Panc1 (cell line): Measurements from ENCODE around the gene CDK5R1. TPM values are rescaled to one million over a fixed set of nuclear protein-coding genes. Genes with fewer than 3 reads are reported as not detected.

Experiments
- ATAC-seq: fragments of 200-7000 bp; cut with Tn5 transposase; 2 replicates; pipeline ENCODE4 v1.9.1; 2020; ENCODE audit warnings: mild to moderate bottlenecking, moderate library complexity
- BruUV-seq: library from RNA; stranded (reverse); fragments of 400-500 nt; replicated peaks from 2 replicates; lab custom pipeline; 2021; lab: Mats Ljungman, UMichigan
- CTCF ChIA-PET: fragments of 300-600 bp; sonication (Branson Sonifier 250); formaldehyde crosslinking; loops from one replicate; lab custom pipeline; 2022; ENCODE audit warnings: antibody characterized with exemption; lab: Charles Lee
- POLR2A ChIA-PET: fragments of 300-600 bp; sonication (Branson Sonifier 250); formaldehyde crosslinking; loops from one replicate; lab custom pipeline; 2022; ENCODE audit warnings: antibody characterized with exemption; lab: Charles Lee
- DNase-seq: peaks from one replicate; pipeline ENCODE4 v3.0.0-alpha.2; 2010; ENCODE audit warnings: low read depth, low spot score
- H3K27ac ChIP-seq: 2 replicates; pipeline ENCODE4 v1.5.1; 2011; ENCODE audit warnings: mild to moderate bottlenecking, low read length, inconsistent platforms
- H3K27me3 ChIP-seq: fragments of 200-500 bp; sonication (Bioruptor generic); 2 replicates; pipeline ENCODE4 v1.6.0; 2014; ENCODE audit warnings: low read length, inconsistent platforms; ENCODE audit not compliant: control insufficient read depth, insufficient read depth
- H3K36me3 ChIP-seq: fragments of 200-500 bp; sonication (Bioruptor generic); 2 replicates; pipeline ENCODE4 v1.5.1; 2014; ENCODE audit warnings: inconsistent platforms, mild to moderate bottlenecking, low read length, moderate library complexity; ENCODE audit not compliant: control insufficient read depth, insufficient read depth
- H3K4me1 ChIP-seq: 2 replicates; pipeline ENCODE4 v1.5.1; 2011; ENCODE audit warnings: inconsistent platforms, mild to moderate bottlenecking, low read length, moderate library complexity; ENCODE audit not compliant: control insufficient read depth, insufficient read depth
- H3K4me3 ChIP-seq, 2 experiments: 2 replicates each; pipeline ENCODE4 v1.5.1; 2011 to 2012; ENCODE audit warnings: low read depth in 2 of 2, low read length in 2 of 2, mild to moderate bottlenecking in 2 of 2, inconsistent platforms in 1 of 2, moderate library complexity in 1 of 2
- H3K9me3 ChIP-seq: fragments of 200-500 bp; sonication (Bioruptor generic); 2 replicates; pipeline ENCODE4 v1.5.1; 2014; ENCODE audit warnings: low read depth, mild to moderate bottlenecking, inconsistent platforms, low read length, moderate library complexity; ENCODE audit not compliant: control insufficient read depth, insufficient read depth
- POLR2AphosphoS5 ChIP-seq: IDR thresholded peaks from 2 replicates; pipeline ENCODE4 v1.6.1; 2012; ENCODE audit warnings: mild to moderate bottlenecking, low read depth, low read length, moderate library complexity
- SIN3A ChIP-seq: IDR thresholded peaks from 2 replicates; pipeline ENCODE4 v1.6.1; 2012; ENCODE audit warnings: low read depth, mild to moderate bottlenecking, low read length, moderate library complexity, borderline replicate concordance; ENCODE audit not compliant: insufficient read depth
- TCF7L2 ChIP-seq: IDR thresholded peaks from 2 replicates; pipeline ENCODE4 v1.6.1; 2011; ENCODE audit warnings: mild to moderate bottlenecking, low read depth, low read length, inconsistent platforms
- in situ Hi-C: cut with HindIII; loops from 2 replicates; pipeline ENCODE4 v1.10.0; 2016; ENCODE audit warnings: low sequenced_read_pairs, low pct_unique_long_range_greater_than_20kb
- intact Hi-C: fragments of 100-400 bp; cut with micrococcal nuclease; formaldehyde crosslinking; loops from one replicate; pipeline ENCODE4 v1.10.0; 2022; ENCODE audit not compliant: unreplicated experiment
- total RNA-seq: library from RNA; stranded (reverse); gene quantifications from one replicate; pipeline ENCODE4 v1.2.1, GENCODE V29; 2021; ENCODE audit not compliant: unreplicated experiment
- TF ChIP-seq, protein P1 (sequence below): fragments of 450-650 bp; IDR thresholded peaks from 2 replicates; pipeline ENCODE4 v1.5.1; 2017; ENCODE audit warnings: mild to moderate bottlenecking
- TF ChIP-seq, protein P2 (sequence below), 2 experiments: IDR thresholded peaks; 2 replicates each; pipeline ENCODE4 v1.6.1; 2011 to 2012; ENCODE audit warnings: low read depth in 2 of 2, control low read depth in 1 of 2, low read length in 1 of 2, mild to moderate bottlenecking in 1 of 2, moderate library complexity in 1 of 2; ENCODE audit not compliant: insufficient read depth in 1 of 2

Gene CDK5R1
- total RNA-seq, 1 experiment from 2014 or later: 7.9 TPM

DNA sequence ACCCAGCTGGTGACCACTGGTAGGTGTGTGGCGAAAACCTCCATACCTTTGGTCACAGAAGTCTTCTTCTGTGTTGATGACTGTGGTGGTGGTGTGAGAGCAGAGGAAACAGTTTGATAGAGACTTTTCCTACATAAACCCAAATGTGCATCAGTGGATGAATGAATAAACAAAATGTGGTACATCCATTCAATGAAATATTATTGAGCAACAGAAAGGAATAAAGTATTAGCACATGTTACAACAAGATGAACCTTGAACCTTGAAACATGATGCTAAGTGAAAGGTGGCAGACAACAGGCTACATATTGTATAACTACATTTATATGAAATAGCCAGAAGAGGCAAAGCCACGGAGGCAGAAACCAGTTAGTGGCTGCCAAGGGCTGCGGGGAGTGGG is 15.2 kb downstream of the CDK5R1 start:
- ChIA-PET CTCF (no interaction called here), POLR2A (no interaction called here)
- no peak overlapping the region for H3K27ac ChIP-seq
- no peaks in the 10 kb centered on the region for H3K9me3 ChIP-seq
- H3K4me3 ChIP-seq: no peak overlapping the region
- H3K4me1 ChIP-seq: no peaks in the 10 kb centered on the region
- DNase-seq (no peak), ATAC-seq (no peak)
- no peaks in the 10 kb centered on the region for H3K27me3 ChIP-seq
- BruUV-seq: no TSS peak
- no peaks in the 10 kb centered on the region for H3K36me3 ChIP-seq
- intact Hi-C loops: no loop called here
- TF ChIP-seq, protein P1, sequence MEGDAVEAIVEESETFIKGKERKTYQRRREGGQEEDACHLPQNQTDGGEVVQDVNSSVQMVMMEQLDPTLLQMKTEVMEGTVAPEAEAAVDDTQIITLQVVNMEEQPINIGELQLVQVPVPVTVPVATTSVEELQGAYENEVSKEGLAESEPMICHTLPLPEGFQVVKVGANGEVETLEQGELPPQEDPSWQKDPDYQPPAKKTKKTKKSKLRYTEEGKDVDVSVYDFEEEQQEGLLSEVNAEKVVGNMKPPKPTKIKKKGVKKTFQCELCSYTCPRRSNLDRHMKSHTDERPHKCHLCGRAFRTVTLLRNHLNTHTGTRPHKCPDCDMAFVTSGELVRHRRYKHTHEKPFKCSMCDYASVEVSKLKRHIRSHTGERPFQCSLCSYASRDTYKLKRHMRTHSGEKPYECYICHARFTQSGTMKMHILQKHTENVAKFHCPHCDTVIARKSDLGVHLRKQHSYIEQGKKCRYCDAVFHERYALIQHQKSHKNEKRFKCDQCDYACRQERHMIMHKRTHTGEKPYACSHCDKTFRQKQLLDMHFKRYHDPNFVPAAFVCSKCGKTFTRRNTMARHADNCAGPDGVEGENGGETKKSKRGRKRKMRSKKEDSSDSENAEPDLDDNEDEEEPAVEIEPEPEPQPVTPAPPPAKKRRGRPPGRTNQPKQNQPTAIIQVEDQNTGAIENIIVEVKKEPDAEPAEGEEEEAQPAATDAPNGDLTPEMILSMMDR: no peak
- TF ChIP-seq POLR2AphosphoS5: no peak
- TF ChIP-seq, protein P2, sequence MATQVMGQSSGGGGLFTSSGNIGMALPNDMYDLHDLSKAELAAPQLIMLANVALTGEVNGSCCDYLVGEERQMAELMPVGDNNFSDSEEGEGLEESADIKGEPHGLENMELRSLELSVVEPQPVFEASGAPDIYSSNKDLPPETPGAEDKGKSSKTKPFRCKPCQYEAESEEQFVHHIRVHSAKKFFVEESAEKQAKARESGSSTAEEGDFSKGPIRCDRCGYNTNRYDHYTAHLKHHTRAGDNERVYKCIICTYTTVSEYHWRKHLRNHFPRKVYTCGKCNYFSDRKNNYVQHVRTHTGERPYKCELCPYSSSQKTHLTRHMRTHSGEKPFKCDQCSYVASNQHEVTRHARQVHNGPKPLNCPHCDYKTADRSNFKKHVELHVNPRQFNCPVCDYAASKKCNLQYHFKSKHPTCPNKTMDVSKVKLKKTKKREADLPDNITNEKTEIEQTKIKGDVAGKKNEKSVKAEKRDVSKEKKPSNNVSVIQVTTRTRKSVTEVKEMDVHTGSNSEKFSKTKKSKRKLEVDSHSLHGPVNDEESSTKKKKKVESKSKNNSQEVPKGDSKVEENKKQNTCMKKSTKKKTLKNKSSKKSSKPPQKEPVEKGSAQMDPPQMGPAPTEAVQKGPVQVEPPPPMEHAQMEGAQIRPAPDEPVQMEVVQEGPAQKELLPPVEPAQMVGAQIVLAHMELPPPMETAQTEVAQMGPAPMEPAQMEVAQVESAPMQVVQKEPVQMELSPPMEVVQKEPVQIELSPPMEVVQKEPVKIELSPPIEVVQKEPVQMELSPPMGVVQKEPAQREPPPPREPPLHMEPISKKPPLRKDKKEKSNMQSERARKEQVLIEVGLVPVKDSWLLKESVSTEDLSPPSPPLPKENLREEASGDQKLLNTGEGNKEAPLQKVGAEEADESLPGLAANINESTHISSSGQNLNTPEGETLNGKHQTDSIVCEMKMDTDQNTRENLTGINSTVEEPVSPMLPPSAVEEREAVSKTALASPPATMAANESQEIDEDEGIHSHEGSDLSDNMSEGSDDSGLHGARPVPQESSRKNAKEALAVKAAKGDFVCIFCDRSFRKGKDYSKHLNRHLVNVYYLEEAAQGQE (IDR thresholded peaks at IDR 0.05; ENCODE audit: insufficient read depth in 1 of 2, low read depth in 2 of 2, low read length in 1 of 2): no peak
- TF ChIP-seq TCF7L2: no peak
- TF ChIP-seq SIN3A: no peak
- in situ Hi-C loops: no loop called here

DNA sequence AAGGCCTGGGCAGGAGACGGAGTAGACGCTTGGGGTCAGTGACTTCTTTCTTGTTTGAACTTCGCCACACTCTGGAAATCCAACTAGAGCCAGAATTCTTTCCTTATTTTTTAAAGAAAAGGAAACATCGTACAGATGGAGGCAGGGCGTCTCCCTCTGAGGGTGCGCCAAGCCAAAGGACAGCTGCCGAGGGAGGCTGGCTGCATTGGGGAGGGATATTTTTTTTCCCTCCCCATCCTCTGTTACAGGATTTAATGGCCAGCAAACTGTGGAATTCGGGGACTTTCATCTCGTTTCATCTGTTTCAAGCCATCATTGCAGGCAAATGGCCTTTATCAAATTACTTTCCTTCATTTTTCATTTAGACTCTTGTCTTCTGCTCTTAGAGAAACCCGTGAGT is 15.9 kb downstream of the CDK5R1 start:
- Histone ChIP-seq H3K4me1 (no peaks in the 10 kb centered on the region), H3K36me3 (no peaks in the 10 kb centered on the region), H3K9me3 (no peaks in the 10 kb centered on the region), H3K4me3 (no peak overlapping the region), H3K27ac (no peak overlapping the region), H3K27me3 (no peaks in the 10 kb centered on the region)
- no TSS peak for BruUV-seq
- in situ Hi-C loops (no loop called here), intact Hi-C loops (no loop called here)
- DNase-seq (no peak), ATAC-seq (no peak)
- ChIA-PET CTCF (no interaction called here), POLR2A (no interaction called here)
- TF ChIP-seq SIN3A: no peak
- TF ChIP-seq TCF7L2: no peak

DNA sequence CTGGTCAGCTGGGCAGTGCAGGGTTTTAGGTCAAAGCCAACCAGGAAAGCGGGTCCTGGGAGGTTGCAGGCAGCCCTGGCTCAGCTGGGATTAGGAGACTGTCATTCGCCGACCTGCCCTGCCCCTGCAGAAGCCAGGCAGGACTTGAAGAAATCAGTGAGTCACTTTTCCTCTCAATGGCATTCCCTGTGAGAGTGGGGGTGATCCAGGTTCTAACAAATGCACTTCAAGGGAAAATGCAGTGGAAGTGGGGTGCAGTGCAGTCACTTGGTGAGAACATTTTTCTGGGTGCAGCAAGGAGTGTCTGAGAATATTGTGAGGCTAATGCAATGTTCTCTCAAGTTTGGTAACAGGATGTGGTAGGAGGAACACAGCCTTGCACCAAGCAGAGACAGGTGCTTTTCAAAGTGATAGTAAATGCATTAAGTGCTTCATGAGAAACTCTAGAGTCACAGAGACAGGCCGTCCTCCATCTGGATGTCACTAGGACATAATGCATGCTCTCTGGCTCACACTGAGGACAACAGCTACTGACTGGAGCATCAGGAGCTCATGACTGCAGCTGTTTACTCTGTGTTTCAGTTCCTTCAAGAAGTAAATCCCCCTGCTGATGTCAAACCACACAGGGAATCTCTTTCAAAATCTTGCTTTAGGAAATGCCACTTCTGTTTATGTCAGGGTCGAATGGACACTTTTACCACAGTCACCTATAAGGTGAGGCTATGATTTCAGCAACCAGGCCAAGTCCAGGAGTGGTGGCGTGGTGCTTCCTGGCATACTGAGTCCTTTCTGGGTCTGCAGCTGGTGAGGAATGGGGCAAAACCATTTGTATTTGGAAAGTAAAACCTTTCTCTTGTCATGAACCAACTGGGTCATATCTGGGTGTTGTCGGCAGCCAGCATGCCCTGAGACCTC is 16.7 kb downstream of the CDK5R1 start:
- no peak overlapping the region for H3K27ac ChIP-seq
- TF ChIP-seq, protein P2 (IDR thresholded peaks at IDR 0.05; ENCODE audit: insufficient read depth in 1 of 2, low read depth in 2 of 2, low read length in 1 of 2): no peak
- TF ChIP-seq SIN3A (no peak), TCF7L2 (no peak), POLR2AphosphoS5 (no peak)
- TF ChIP-seq, protein P1: no peak
- H3K9me3 ChIP-seq: no peaks in the 10 kb centered on the region
- no peaks in the 10 kb centered on the region for H3K4me1 ChIP-seq
- DNase-seq (no peak), ATAC-seq (peak; percentile 55)
- CTCF ChIA-PET: no interaction called here
- POLR2A ChIA-PET: no interaction called here
- H3K27me3 ChIP-seq: no peaks in the 10 kb centered on the region
- no TSS peak for BruUV-seq
- intact Hi-C loops: no loop called here
- H3K4me3 ChIP-seq: no peak overlapping the region
- in situ Hi-C loops: no loop called here
- no peaks in the 10 kb centered on the region for H3K36me3 ChIP-seq
